Measurements from ENCODE around the gene MAGED1.
"Not testable (repeated sequence)": the region's sequence is repeated elsewhere in the genome, so short reads cannot be mapped to it uniquely, and the experiment has no call there.

Gene MAGED1

GRCh38 chrX:51894697-51895336 is 1.4 kb downstream of the MAGED1 start:
- no peak for DNase-seq

GRCh38 chrX:51896626-51897025 is 3.2 kb downstream of the MAGED1 start:
- DNase-seq, result no peak

- DNase-seq, result no peak
Observed at GRCh38 chrX:51899741-51900140, 6.3 kb downstream of the MAGED1 start.

GRCh38 chrX:51902510-51903050 is 9.2 kb downstream of the MAGED1 start:
- no peak for DNase-seq

- DNase-seq, result not testable (repeated sequence)
Observed at GRCh38 chrX:51905152-51905551, 11.7 kb downstream of the MAGED1 start.

- no peak for DNase-seq
Observed at GRCh38 chrX:51905711-51906110, 12.3 kb downstream of the MAGED1 start.

GRCh38 chrX:51917604-51918003 is 24.2 kb downstream of the MAGED1 start:
- no peak for DNase-seq

- DNase-seq, result no peak
Observed at GRCh38 chrX:51922561-51922960, 29.1 kb downstream of the MAGED1 start.

GRCh38 chrX:51931566-51932150 is 38.2 kb downstream of the MAGED1 start:
- DNase-seq, result no peak

All from suppressor macrophage treated with lipopolysaccharide for 1 hour (primary cell).